K562 (cell line): ENCODE results near the gene GCK. TPM values are rescaled to one million over a fixed set of nuclear protein-coding genes. Genes with fewer than 3 reads are reported as not detected.

Experiments used
- CUX1 ChIP-seq: fragments of 200-800 bp; sonication (Bioruptor generic); IDR thresholded peaks from 2 replicates; pipeline ENCODE4 v1.6.1; 2016; ENCODE audit warnings: missing genetic modification characterization, missing compliant biosample characterization
- E2F5 ChIP-seq: sonication (generic); formaldehyde crosslinking; IDR thresholded peaks from 2 replicates; pipeline ENCODE4 v1.8.0; 2022; ENCODE audit warnings: mild to moderate bottlenecking, missing genetic modification reagents
- HDAC1 ChIP-seq, 2 experiments: fragments of 450-650 bp; IDR thresholded peaks; 2 replicates each; pipeline ENCODE4 v1.6.1; 2016 to 2017; ENCODE audit warnings: inconsistent platforms in 1 of 2, mild to moderate bottlenecking in 1 of 2, moderate library complexity in 1 of 2
- HDAC6 ChIP-seq: IDR thresholded peaks from 2 replicates; pipeline ENCODE4 v1.6.1; 2012; ENCODE audit warnings: low read depth, mild to moderate bottlenecking, control low read depth, inconsistent platforms, low read length, moderate library complexity
- L3MBTL2 ChIP-seq: fragments of 450-650 bp; IDR thresholded peaks from 2 replicates; pipeline ENCODE4 v1.6.1; 2016; ENCODE audit warnings: mild to moderate bottlenecking, moderate library complexity
- NCOA6 ChIP-seq: fragments of 450-650 bp; IDR thresholded peaks from 2 replicates; pipeline ENCODE4 v1.6.1; 2017; ENCODE audit warnings: mild to moderate bottlenecking
- POLR2A ChIP-seq: fragments of 450-650 bp; conservative IDR thresholded peaks from 2 replicates; pipeline ENCODE4 v1.6.1; 2016
- RNF2 ChIP-seq: sonication (generic); IDR thresholded peaks from 2 replicates; pipeline ENCODE4 v1.6.1; 2016
- SREBF1 ChIP-seq: fragments of 150-350 bp; IDR thresholded peaks from 2 replicates; pipeline ENCODE4 v1.6.1; 2014; ENCODE audit warnings: antibody characterized with exemption, low read depth, low read length, borderline replicate concordance
- SRSF1 ChIP-seq: fragments of 200-400 bp; formaldehyde crosslinking; IDR thresholded peaks from 2 replicates; pipeline ENCODE4 v1.6.1; 2017; ENCODE audit warnings: mild to moderate bottlenecking, low read depth, low read length, moderate library complexity
- TAF7 ChIP-seq: fragments of 450-650 bp; IDR thresholded peaks from 2 replicates; pipeline ENCODE4 v1.6.1; 2016; ENCODE audit warnings: missing genetic modification characterization, missing compliant biosample characterization
- TAF9B ChIP-seq: fragments of 450-650 bp; IDR thresholded peaks from 2 replicates; pipeline ENCODE4 v1.6.1; 2018; ENCODE audit warnings: mild to moderate bottlenecking; ENCODE audit not compliant: partially characterized antibody
- TBL1XR1 ChIP-seq, 2 experiments: IDR thresholded peaks; 2 replicates each; pipeline ENCODE4 v1.6.1; 2012; ENCODE audit warnings: improper control_type of control experiment in 2 of 2, low read length in 2 of 2, mild to moderate bottlenecking in 1 of 2
- TCFL5 ChIP-seq: fragments of 250-450 bp; sonication (Bioruptor Pico); conservative IDR thresholded peaks from 2 replicates; pipeline ENCODE4 v1.6.1; 2021; ENCODE audit warnings: mild to moderate bottlenecking, moderate library complexity, matching md5 sums
- USF2 ChIP-seq: sonication (generic); formaldehyde crosslinking; IDR thresholded peaks from 2 replicates; pipeline ENCODE4 v1.5.0; 2020; ENCODE audit warnings: missing genetic modification reagents
- ZBTB7A ChIP-seq: IDR thresholded peaks from 2 replicates; pipeline ENCODE4 v1.6.1; 2011; ENCODE audit warnings: low read depth, mild to moderate bottlenecking, low read length, moderate library complexity, borderline replicate concordance; ENCODE audit not compliant: control insufficient read depth
- ZEB2 ChIP-seq: fragments of 450-650 bp; IDR thresholded peaks from 2 replicates; pipeline ENCODE4 v1.6.1; 2016
- ZNF395 ChIP-seq: fragments of 200-800 bp; sonication (Bioruptor generic); IDR thresholded peaks from 2 replicates; pipeline ENCODE4 v1.6.1; 2017; ENCODE audit warnings: missing genetic modification characterization, missing compliant biosample characterization
- ZSCAN32 ChIP-seq: fragments of 450-650 bp; formaldehyde crosslinking; IDR thresholded peaks from 2 replicates; pipeline ENCODE4 v1.4.0; 2020; ENCODE audit warnings: mild to moderate bottlenecking, moderate library complexity
- polyA plus RNA-seq, 8 experiments: library from polyadenylated mRNA; depleted of rRNA in 4 of 8; stranded (reverse) in 5 of 8; unstranded in 3 of 8; fragments of >200 nt; fragmentation: Nextera tagmentation in 2 of 8; fragmentation: Illumina TruSeq in 1 of 8; extraction: Ambion mirVana in 2 of 8; extraction: Trizol in 1 of 8; gene quantifications; 2 replicates each; pipeline versions ENCODE4 v1.2.1 to v1.2.3, GENCODE V29; 2011 to 2014; ENCODE audit warnings: inconsistent platforms in 1 of 8, missing spikeins in 1 of 8
- total RNA-seq, 7 experiments: library from RNA; depleted of rRNA in 6 of 7; stranded (reverse); fragments of >200 nt in 6 of 7; fragmentation: Illumina TruSeq in 2 of 7; extraction: Trizol in 2 of 7; gene quantifications; 2 replicates each; pipeline versions ENCODE4 v1.2.1 to v1.2.3, GENCODE V29; 2011 to 2021; ENCODE audit warnings: low replicate concordance in 1 of 7
- TF ChIP-seq, protein P1 (sequence below): fragments of 250-450 bp; sonication (Bioruptor Pico); IDR thresholded peaks from 2 replicates; pipeline ENCODE4 v1.4.0; 2020

GCK gene
- total and polyA plus RNA-seq, 9 of the 15 experiments (the other 6 are each of a cell fraction or from before 2014, with no cell fraction given) = 0.11 to 0.55 (median 0.16) TPM; not detected in 3

GRCh38 chr7:44200699-44201461 lies 11.6 kb upstream of the GCK start, which contains the start of gene YKT6 (continued):
- TF ChIP-seq CUX1 (CRISPR knock-in tag) = no peak
- no peak for TF ChIP-seq SREBF1
- TF ChIP-seq USF2 (CRISPR knock-in tag) = no peak
- TF ChIP-seq HDAC1 (IDR thresholded peaks at IDR 0.05) = peak; percentile 14 to 92; a peak in 2 of 4 replicates
- TF ChIP-seq ZNF395 (CRISPR knock-in tag) = 0 out of 2 replicates have a peak, but pooled peaks have one; percentile 48
- no peak for TF ChIP-seq TBL1XR1 (IDR thresholded peaks at IDR 0.05; ENCODE audit: low read length in 2 of 2)
- TF ChIP-seq POLR2A = peak; percentile 83
- TF ChIP-seq TAF9B = peak; percentile 46
- peak; percentile 72; the same call in 1 of the 2 replicates for TF ChIP-seq ZEB2
- TF ChIP-seq SRSF1 = no peak
- TF ChIP-seq TCFL5 (CRISPR knock-in tag) = no peak
- TF ChIP-seq HDAC6 = no peak
- no peak for TF ChIP-seq NCOA6
- TF ChIP-seq, protein P1, sequence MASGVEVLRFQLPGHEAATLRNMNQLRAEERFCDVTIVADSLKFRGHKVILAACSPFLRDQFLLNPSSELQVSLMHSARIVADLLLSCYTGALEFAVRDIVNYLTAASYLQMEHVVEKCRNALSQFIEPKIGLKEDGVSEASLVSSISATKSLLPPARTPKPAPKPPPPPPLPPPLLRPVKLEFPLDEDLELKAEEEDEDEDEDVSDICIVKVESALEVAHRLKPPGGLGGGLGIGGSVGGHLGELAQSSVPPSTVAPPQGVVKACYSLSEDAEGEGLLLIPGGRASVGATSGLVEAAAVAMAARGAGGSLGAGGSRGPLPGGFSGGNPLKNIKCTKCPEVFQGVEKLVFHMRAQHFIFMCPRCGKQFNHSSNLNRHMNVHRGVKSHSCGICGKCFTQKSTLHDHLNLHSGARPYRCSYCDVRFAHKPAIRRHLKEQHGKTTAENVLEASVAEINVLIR (CRISPR knock-in tag) = no peak
- TF ChIP-seq ZBTB7A = peak; percentile 82
- TF ChIP-seq RNF2 = no peak
- no peak for TF ChIP-seq ZSCAN32 (CRISPR knock-in tag)
- TF ChIP-seq L3MBTL2 = peak; percentile 66
- TF ChIP-seq E2F5 (CRISPR knock-in tag) = no peak
- no peak for TF ChIP-seq TAF7 (tag)
